ENCODE measurements around the gene ATAT1. TPM values are rescaled to one million over a fixed set of nuclear protein-coding genes. Genes with fewer than 3 reads are reported as not detected.
"Not testable (repeated sequence)": the region's sequence is repeated elsewhere in the genome, so short reads cannot be mapped to it uniquely, and the experiment has no call there.

ATAT1 gene
- total and polyA plus RNA-seq, 8 donors: 3.0 to 11.6 (median 5.7) TPM; not detected in 1

GRCh38 chr6:30597315-30598144, 29.1 kb upstream of the ATAT1 start:
- H3K4me3 ChIP-seq, H3K27me3 ChIP-seq, H3K9me3 ChIP-seq: not testable (repeated sequence)
- Histone ChIP-seq H3K36me3 (peaks cover 15 to 64% (median 51%) of the 10 kb centered on the region in 4 donors), H3K4me1 (peaks cover 0 to 21% (median 0%) of the 10 kb centered on the region in 4 donors), H3K27ac (peak overlapping the region in 2 of 5 donors; percentile 1 to 39)
- intact Hi-C loops (cut with DNase I; ENCODE audit: low total_unique reads): loop anchor here (10.0 kb wide), 1 partner anchor 53 kb away; no protein-coding TSS in a partner anchor
- peak; percentile 90 for DNase-seq
- TF ChIP-seq CTCF (IDR thresholded peaks at IDR 0.05) (peak in 5 of 7 experiments; percentile 56 to 86 (median 84)), POLR2AphosphoS5 (IDR thresholded peaks at IDR 0.05) (peak in 1 of 3 donors; percentile 68)
- WGBS, 5 donors: 68 to 73% (median 70%) methylated on average over 15 of the region's 15 CpGs

- Histone ChIP-seq H3K27me3 (no peaks in the 10 kb centered on the region), H3K9me3 (no peaks in the 10 kb centered on the region), H3K4me3 (no peak overlapping the region), H3K4me1 (peaks cover 0 to 21% (median 0%) of the 10 kb centered on the region in 4 donors), H3K27ac (no peak overlapping the region), H3K36me3 (peaks cover 30 to 65% (median 51%) of the 10 kb centered on the region in 4 donors)
- DNase-seq: no peak
- intact Hi-C loops (cut with DNase I; ENCODE audit: low total_unique reads): loop anchor here (10.0 kb wide), 1 partner anchor 54 kb away; no protein-coding TSS in a partner anchor
- WGBS, 5 donors: 69 to 75% (median 73%) methylated on average over 11 to 12 of the region's 12 CpGs
- TF ChIP-seq EP300 (IDR thresholded peaks at IDR 0.05) (no peak), POLR2AphosphoS5 (IDR thresholded peaks at IDR 0.05) (peak in 1 of 3 donors; percentile 1), POLR2A (IDR thresholded peaks at IDR 0.05) (no peak), CTCF (IDR thresholded peaks at IDR 0.05) (no peak)
These were observed 27.6 kb upstream of the ATAT1 start for GRCh38 chr6:30598912-30599624.

- no peak overlapping the region for H3K4me3 ChIP-seq
- H3K9me3 ChIP-seq: no peaks in the 10 kb centered on the region
- intact Hi-C loops (cut with DNase I; ENCODE audit: low total_unique reads): loop anchor here (10.0 kb wide), 1 partner anchor 55 kb away; no protein-coding TSS in a partner anchor
- H3K27me3 ChIP-seq: no peaks in the 10 kb centered on the region
- no peak overlapping the region for H3K27ac ChIP-seq
- peaks cover 0 to 21% (median 0%) of the 10 kb centered on the region in 4 donors for H3K4me1 ChIP-seq
- H3K36me3 ChIP-seq: peaks cover 37 to 66% (median 51%) of the 10 kb centered on the region in 4 donors
- WGBS, 5 donors: 66 to 74% (median 69%) methylated on average over 13 of the region's 13 CpGs
- no peak for DNase-seq
- TF ChIP-seq CTCF (IDR thresholded peaks at IDR 0.05): no peak
These were observed 26.9 kb upstream of the ATAT1 start for GRCh38 chr6:30599625-30600324.

- intact Hi-C loops (cut with DNase I; ENCODE audit: low total_unique reads): no loop called here
- H3K4me1 ChIP-seq: peaks cover 0 to 21% (median 0%) of the 10 kb centered on the region in 4 donors
- WGBS, 5 donors: 55 to 75% (median 67%) methylated on average over 9 to 10 of the region's 10 CpGs
- no peaks in the 10 kb centered on the region for H3K27me3 ChIP-seq
- DNase-seq: peak; percentile 28 to 42
- H3K36me3 ChIP-seq: peaks cover 45 to 66% (median 53%) of the 10 kb centered on the region in 4 donors
- no peak overlapping the region for H3K27ac ChIP-seq
- no peaks in the 10 kb centered on the region for H3K9me3 ChIP-seq
- TF ChIP-seq POLR2A (IDR thresholded peaks at IDR 0.05): no peak
- no peak for TF ChIP-seq CTCF (IDR thresholded peaks at IDR 0.05)
- no peak for TF ChIP-seq EP300 (IDR thresholded peaks at IDR 0.05)
- TF ChIP-seq POLR2AphosphoS5 (IDR thresholded peaks at IDR 0.05): no peak
- H3K4me3 ChIP-seq: no peak overlapping the region
These were observed 26.2 kb upstream of the ATAT1 start for GRCh38 chr6:30600451-30600961.

Measured in stomach (tissue), 9 donors.